NOMO-1 (cell line): ENCODE measurements around the gene CRK.
"Not testable (repeated sequence)": the region's sequence is repeated elsewhere in the genome, so short reads cannot be mapped to it uniquely, and the experiment has no call there.

Source experiments
- DNase-seq, 2 experiments: peaks; one replicate each; lab custom pipeline; 2025; ENCODE audit not compliant: unreplicated experiment in 2 of 2; lab: John Stamatoyannopoulos, UW

Gene CRK

GRCh38 chr17:1390432-1391367 lies 65.3 kb downstream of the CRK start:
- peak; percentile 67 to 88 for DNase-seq

- DNase-seq: not testable (repeated sequence)
Observed at GRCh38 chr17:1387490-1388227, 68.4 kb downstream of the CRK start.

GRCh38 chr17:1386675-1387190 lies 69.3 kb downstream of the CRK start:
- DNase-seq: peak in 1 of 2 experiments; percentile 14

- DNase-seq: no peak
Observed at GRCh38 chr17:1386265-1386664, 69.8 kb downstream of the CRK start.

- no peak for DNase-seq
Observed at GRCh38 chr17:1385861-1386260, 70.2 kb downstream of the CRK start.

GRCh38 chr17:1384905-1385435 lies 71.1 kb downstream of the CRK start:
- DNase-seq: no peak

GRCh38 chr17:1379930-1380313 lies 76.1 kb downstream of the CRK start:
- no peak for DNase-seq

GRCh38 chr17:1379208-1379929 lies 76.7 kb downstream of the CRK start:
- no peak for DNase-seq

GRCh38 chr17:1378476-1378860 lies 77.6 kb downstream of the CRK start:
- not testable (repeated sequence) for DNase-seq

- DNase-seq: no peak
Observed at GRCh38 chr17:1377334-1377733, 78.7 kb downstream of the CRK start.

- DNase-seq: no peak
Observed at GRCh38 chr17:1376061-1376460, 80.0 kb downstream of the CRK start.

- no peak for DNase-seq
Observed at GRCh38 chr17:1375615-1376014, 80.4 kb downstream of the CRK start.

GRCh38 chr17:1374431-1375177 lies 81.4 kb downstream of the CRK start:
- DNase-seq: no peak

- no peak for DNase-seq
Observed at GRCh38 chr17:1373707-1374237, 82.3 kb downstream of the CRK start.

- no peak for DNase-seq
Observed at GRCh38 chr17:1372618-1373017, 83.4 kb downstream of the CRK start.

GRCh38 chr17:1371893-1372590 lies 84.0 kb downstream of the CRK start:
- DNase-seq: no peak
